Loucy (cell line): ENCODE results near the gene CDKN1A.

Experiments used
- EZH2phosphoT487 ChIP-seq: fragments of 200-600 bp; IDR thresholded peaks from 2 replicates; pipeline ENCODE4 v1.6.1; 2018; ENCODE audit warnings: antibody characterized with exemption, mild to moderate bottlenecking, moderate library complexity, borderline replicate concordance
- TF ChIP-seq, protein P1 (sequence below): fragments of 200-600 bp; sonication (generic); conservative IDR thresholded peaks from 2 replicates; pipeline ENCODE4 v1.5.1; 2014; ENCODE audit warnings: mild to moderate bottlenecking, antibody characterized with exemption, low read length

DNA sequence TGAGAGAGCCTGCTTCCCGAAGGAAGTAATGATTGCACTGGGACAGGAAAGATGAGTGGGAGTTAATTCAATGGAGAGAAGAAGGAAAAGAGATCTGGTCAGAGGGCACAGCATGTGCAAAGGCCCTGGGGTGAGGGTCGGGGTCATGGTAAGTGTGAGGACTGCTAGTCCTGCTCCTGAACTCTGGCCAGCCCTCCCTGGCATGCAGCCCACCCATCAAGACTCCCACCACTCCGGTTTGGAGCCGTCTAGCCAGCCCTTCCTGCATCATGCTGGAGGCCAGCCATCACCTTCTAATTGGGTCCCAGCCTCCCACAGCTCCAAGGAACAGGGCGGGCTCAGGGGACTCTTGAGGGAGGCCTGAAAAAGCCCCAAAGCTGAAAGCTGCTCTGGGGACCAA lies 42.2 kb upstream of the CDKN1A start:
- TF ChIP-seq, protein P1, sequence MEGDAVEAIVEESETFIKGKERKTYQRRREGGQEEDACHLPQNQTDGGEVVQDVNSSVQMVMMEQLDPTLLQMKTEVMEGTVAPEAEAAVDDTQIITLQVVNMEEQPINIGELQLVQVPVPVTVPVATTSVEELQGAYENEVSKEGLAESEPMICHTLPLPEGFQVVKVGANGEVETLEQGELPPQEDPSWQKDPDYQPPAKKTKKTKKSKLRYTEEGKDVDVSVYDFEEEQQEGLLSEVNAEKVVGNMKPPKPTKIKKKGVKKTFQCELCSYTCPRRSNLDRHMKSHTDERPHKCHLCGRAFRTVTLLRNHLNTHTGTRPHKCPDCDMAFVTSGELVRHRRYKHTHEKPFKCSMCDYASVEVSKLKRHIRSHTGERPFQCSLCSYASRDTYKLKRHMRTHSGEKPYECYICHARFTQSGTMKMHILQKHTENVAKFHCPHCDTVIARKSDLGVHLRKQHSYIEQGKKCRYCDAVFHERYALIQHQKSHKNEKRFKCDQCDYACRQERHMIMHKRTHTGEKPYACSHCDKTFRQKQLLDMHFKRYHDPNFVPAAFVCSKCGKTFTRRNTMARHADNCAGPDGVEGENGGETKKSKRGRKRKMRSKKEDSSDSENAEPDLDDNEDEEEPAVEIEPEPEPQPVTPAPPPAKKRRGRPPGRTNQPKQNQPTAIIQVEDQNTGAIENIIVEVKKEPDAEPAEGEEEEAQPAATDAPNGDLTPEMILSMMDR: no peak
- TF ChIP-seq EZH2phosphoT487: no peak
